Keratinocyte (primary cell): Measurements from ENCODE around the gene GYPA.

Experiments used
- EZH2 ChIP-seq: IDR thresholded peaks from one replicate; pipeline ENCODE4 v1.6.1; 2012; ENCODE audit warnings: inconsistent platforms, mild to moderate bottlenecking, low read length, moderate library complexity
- TF ChIP-seq, protein P1 (sequence below), 3 experiments: IDR thresholded peaks in 1 of 3; conservative IDR thresholded peaks in 1 of 3; optimal IDR thresholded peaks in 1 of 3; 2 replicates in 2 of 3; 3 replicates in 1 of 3; pipeline versions ENCODE3 to v1.5.1; 2011; ENCODE audit warnings: low read length in 3 of 3, mild to moderate bottlenecking in 3 of 3, moderate library complexity in 2 of 3, control low read depth in 1 of 3, inconsistent platforms in 1 of 3; ENCODE audit not compliant: insufficient read depth in 2 of 3; ENCODE audit errors: extremely low read depth in 1 of 3

GRCh38 chr4:144171697-144172096, 31.2 kb upstream of the GYPA start:
- TF ChIP-seq, protein P1, sequence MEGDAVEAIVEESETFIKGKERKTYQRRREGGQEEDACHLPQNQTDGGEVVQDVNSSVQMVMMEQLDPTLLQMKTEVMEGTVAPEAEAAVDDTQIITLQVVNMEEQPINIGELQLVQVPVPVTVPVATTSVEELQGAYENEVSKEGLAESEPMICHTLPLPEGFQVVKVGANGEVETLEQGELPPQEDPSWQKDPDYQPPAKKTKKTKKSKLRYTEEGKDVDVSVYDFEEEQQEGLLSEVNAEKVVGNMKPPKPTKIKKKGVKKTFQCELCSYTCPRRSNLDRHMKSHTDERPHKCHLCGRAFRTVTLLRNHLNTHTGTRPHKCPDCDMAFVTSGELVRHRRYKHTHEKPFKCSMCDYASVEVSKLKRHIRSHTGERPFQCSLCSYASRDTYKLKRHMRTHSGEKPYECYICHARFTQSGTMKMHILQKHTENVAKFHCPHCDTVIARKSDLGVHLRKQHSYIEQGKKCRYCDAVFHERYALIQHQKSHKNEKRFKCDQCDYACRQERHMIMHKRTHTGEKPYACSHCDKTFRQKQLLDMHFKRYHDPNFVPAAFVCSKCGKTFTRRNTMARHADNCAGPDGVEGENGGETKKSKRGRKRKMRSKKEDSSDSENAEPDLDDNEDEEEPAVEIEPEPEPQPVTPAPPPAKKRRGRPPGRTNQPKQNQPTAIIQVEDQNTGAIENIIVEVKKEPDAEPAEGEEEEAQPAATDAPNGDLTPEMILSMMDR (optimal IDR thresholded peaks at IDR 0.05 in 1 of 3, IDR thresholded peaks at IDR 0.05 in 1 of 3, conservative IDR thresholded peaks at IDR 0.05 in 1 of 3; ENCODE audit: extremely low read depth in 1 of 3, insufficient read depth in 2 of 3, low read length in 3 of 3): no peak
- no peak for TF ChIP-seq EZH2
